ENCODE data around the gene HOXA3. TPM values are rescaled to one million over a fixed set of nuclear protein-coding genes. Genes with fewer than 3 reads are reported as not detected.

Gene HOXA3
- polyA plus RNA-seq, 1 donor (not counting 4 experiments of a cell fraction or from before 2014, with no cell fraction given): 0.58 TPM

DNA sequence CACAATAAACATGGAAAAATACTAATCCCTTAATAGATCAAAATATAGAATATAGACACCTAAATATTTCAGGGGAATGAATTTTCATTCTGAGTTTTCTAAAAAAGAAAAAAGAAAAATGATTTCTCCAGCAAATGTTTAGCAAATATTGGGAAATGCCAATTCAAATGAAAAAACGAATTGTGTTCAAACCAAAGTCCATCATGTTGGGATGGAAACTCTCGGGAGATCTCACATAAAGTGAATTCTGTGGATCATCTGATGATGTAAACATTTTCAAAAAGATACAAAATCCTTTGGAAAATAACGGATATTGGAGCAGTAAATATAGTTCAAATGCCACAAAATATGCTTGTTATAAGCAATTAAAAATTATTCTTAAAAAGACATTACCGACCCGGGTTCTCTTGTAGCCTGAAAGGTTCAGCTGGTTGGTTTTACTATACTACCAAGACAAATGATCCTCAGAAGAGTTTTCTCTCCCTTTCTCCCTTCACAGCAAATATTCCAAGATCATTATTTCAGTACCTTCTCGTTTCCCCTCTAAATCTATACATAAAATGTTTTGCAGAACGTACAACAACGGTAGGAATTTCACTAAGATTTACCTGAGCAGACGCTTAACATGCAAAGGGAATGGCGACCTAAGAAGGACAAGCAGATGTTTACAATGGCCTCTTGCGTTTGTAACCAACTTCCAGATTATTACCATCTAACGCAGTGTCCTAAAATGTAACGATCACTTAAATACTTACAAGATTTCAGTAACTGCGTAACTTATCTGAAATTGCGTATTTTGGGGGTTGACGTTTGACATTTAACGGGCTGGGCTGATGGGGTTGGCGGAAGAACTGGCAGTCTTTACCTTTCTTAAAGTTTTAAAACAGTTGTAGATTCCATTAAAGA, 45.0 kb upstream of the HOXA3 start:
- no peak overlapping the region for H3K27ac ChIP-seq (ENCODE audit: control insufficient read depth, insufficient read depth, low read length)
- dilution Hi-C loops (cut with MboI; ENCODE audit: extremely low pct_ligation_motif_present, low sequenced_read_pairs): no loop called here
- no peaks in the 10 kb centered on the region for H3K36me3 ChIP-seq (ENCODE audit: control insufficient read depth in 2 of 2, extremely low read depth in 1 of 2, insufficient read depth in 2 of 2, low read length in 2 of 2)
- H2AFZ ChIP-seq (ENCODE audit: control insufficient read depth, low read length): no peak overlapping the region
- H3K4me2 ChIP-seq (ENCODE audit: control insufficient read depth, extremely low read depth, insufficient read depth, low read depth, low read length): no peak overlapping the region
- peaks cover 9% of the 10 kb centered on the region for H3K4me1 ChIP-seq (ENCODE audit: control insufficient read depth, extremely low read depth, insufficient read depth, low read length)
- H3K79me2 ChIP-seq (ENCODE audit: control insufficient read depth, insufficient read depth, low read length): no peaks in the 10 kb centered on the region
- DNase-seq (ENCODE audit: low read depth, low spot score) (no peak), FAIRE-seq (no peak)
- H4K20me1 ChIP-seq (ENCODE audit: control insufficient read depth, extremely low read depth, insufficient read depth, low read length): no peaks in the 10 kb centered on the region
- H3K9ac ChIP-seq (ENCODE audit: control insufficient read depth, extremely low read depth, insufficient read depth, low read length): no peak overlapping the region
- H3K27me3 ChIP-seq (ENCODE audit: control insufficient read depth, extremely low read depth, insufficient read depth, low read length): peaks cover 84% of the 10 kb centered on the region
- no peaks in the 10 kb centered on the region for H3K9me3 ChIP-seq (ENCODE audit: control insufficient read depth, low read depth, low read length)
- TF ChIP-seq EZH2 (IDR thresholded peaks at IDR 0.05; ENCODE audit: low read length): peak; percentile 83
- TF ChIP-seq, protein P1, sequence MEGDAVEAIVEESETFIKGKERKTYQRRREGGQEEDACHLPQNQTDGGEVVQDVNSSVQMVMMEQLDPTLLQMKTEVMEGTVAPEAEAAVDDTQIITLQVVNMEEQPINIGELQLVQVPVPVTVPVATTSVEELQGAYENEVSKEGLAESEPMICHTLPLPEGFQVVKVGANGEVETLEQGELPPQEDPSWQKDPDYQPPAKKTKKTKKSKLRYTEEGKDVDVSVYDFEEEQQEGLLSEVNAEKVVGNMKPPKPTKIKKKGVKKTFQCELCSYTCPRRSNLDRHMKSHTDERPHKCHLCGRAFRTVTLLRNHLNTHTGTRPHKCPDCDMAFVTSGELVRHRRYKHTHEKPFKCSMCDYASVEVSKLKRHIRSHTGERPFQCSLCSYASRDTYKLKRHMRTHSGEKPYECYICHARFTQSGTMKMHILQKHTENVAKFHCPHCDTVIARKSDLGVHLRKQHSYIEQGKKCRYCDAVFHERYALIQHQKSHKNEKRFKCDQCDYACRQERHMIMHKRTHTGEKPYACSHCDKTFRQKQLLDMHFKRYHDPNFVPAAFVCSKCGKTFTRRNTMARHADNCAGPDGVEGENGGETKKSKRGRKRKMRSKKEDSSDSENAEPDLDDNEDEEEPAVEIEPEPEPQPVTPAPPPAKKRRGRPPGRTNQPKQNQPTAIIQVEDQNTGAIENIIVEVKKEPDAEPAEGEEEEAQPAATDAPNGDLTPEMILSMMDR (optimal IDR thresholded peaks at IDR 0.05 in 1 of 3, IDR thresholded peaks at IDR 0.05 in 1 of 3, conservative IDR thresholded peaks at IDR 0.05 in 1 of 3; ENCODE audit: extremely low read depth in 1 of 3, insufficient read depth in 2 of 3, low read length in 3 of 3): no peak
- no peaks in the 10 kb centered on the region for H3K9me1 ChIP-seq (ENCODE audit: control insufficient read depth, extremely low read depth, insufficient read depth, low read length)
- H3K4me3 ChIP-seq (ENCODE audit: control insufficient read depth in 2 of 3, extremely low read depth in 1 of 3, insufficient read depth in 2 of 3, low read depth in 1 of 3, low read length in 3 of 3): no peak overlapping the region

DNA sequence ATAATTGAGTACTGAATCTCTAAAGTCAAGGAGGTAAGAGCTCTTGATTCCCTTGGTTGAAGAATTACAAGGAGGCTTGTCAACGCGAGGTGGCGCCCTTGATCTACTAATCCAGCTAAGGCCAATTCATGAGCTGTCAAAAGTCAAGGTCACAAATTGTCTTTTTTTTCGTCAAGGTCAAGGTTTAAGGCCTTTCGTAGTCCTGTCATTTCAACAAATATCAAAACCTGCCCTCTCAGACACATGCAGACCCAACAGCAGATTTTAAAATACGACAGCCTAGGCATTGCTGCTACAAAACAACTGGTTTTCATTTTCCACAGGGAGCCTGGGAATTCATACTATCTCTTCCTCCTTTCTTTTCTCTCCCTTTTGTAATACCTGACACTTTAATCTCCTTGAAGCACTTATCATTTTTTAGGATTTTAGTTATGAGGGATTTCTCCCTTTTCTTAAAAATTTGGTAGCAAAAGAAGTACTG, 43.9 kb upstream of the HOXA3 start:
- TF ChIP-seq EZH2 (IDR thresholded peaks at IDR 0.05; ENCODE audit: low read length): peak; percentile 7
- TF ChIP-seq, protein P1 (optimal IDR thresholded peaks at IDR 0.05 in 1 of 3, IDR thresholded peaks at IDR 0.05 in 1 of 3, conservative IDR thresholded peaks at IDR 0.05 in 1 of 3; ENCODE audit: extremely low read depth in 1 of 3, insufficient read depth in 2 of 3, low read length in 3 of 3): peak; percentile 62 to 90 (median 71)
- H3K27me3 ChIP-seq (ENCODE audit: control insufficient read depth, extremely low read depth, insufficient read depth, low read length): peaks cover 84% of the 10 kb centered on the region
- H3K36me3 ChIP-seq (ENCODE audit: control insufficient read depth in 2 of 2, extremely low read depth in 1 of 2, insufficient read depth in 2 of 2, low read length in 2 of 2): no peaks in the 10 kb centered on the region
- no peak overlapping the region for H2AFZ ChIP-seq (ENCODE audit: control insufficient read depth, low read length)
- peak overlapping the region; percentile 41 for H3K4me2 ChIP-seq (ENCODE audit: control insufficient read depth, extremely low read depth, insufficient read depth, low read depth, low read length)
- no peak overlapping the region for H3K27ac ChIP-seq (ENCODE audit: control insufficient read depth, insufficient read depth, low read length)
- H3K9me3 ChIP-seq (ENCODE audit: control insufficient read depth, low read depth, low read length): no peaks in the 10 kb centered on the region
- H3K4me3 ChIP-seq (ENCODE audit: control insufficient read depth in 2 of 3, extremely low read depth in 1 of 3, insufficient read depth in 2 of 3, low read depth in 1 of 3, low read length in 3 of 3): no peak overlapping the region
- peaks cover 9% of the 10 kb centered on the region for H3K4me1 ChIP-seq (ENCODE audit: control insufficient read depth, extremely low read depth, insufficient read depth, low read length)
- no peak overlapping the region for H3K9ac ChIP-seq (ENCODE audit: control insufficient read depth, extremely low read depth, insufficient read depth, low read length)
- FAIRE-seq: peak; percentile 93
- H3K9me1 ChIP-seq (ENCODE audit: control insufficient read depth, extremely low read depth, insufficient read depth, low read length): no peaks in the 10 kb centered on the region
- no peaks in the 10 kb centered on the region for H3K79me2 ChIP-seq (ENCODE audit: control insufficient read depth, insufficient read depth, low read length)
- peak; percentile 57 for DNase-seq (ENCODE audit: low read depth, low spot score)
- no peaks in the 10 kb centered on the region for H4K20me1 ChIP-seq (ENCODE audit: control insufficient read depth, extremely low read depth, insufficient read depth, low read length)
- dilution Hi-C loops (cut with MboI; ENCODE audit: extremely low pct_ligation_motif_present, low sequenced_read_pairs): no loop called here

Measured in keratinocyte (primary cell).